GM19099 (cell line): Measurements from ENCODE around the gene OR5K2.

Experiments
- POLR2A ChIP-seq: IDR thresholded peaks from 3 replicates; pipeline ENCODE4 v1.6.1; 2011; ENCODE audit warnings: low read depth; ENCODE audit not compliant: insufficient read length; ENCODE audit errors: extremely low read depth

Gene OR5K2

GRCh38 chr3:98497381-98497780 lies at the start of gene OR5K2:
TSS of gene OR5K2 (plus strand) at chr3:98497681. CDS start at chr3:98497681, 0 bp downstream.
- TF ChIP-seq POLR2A, result no peak

DNA sequence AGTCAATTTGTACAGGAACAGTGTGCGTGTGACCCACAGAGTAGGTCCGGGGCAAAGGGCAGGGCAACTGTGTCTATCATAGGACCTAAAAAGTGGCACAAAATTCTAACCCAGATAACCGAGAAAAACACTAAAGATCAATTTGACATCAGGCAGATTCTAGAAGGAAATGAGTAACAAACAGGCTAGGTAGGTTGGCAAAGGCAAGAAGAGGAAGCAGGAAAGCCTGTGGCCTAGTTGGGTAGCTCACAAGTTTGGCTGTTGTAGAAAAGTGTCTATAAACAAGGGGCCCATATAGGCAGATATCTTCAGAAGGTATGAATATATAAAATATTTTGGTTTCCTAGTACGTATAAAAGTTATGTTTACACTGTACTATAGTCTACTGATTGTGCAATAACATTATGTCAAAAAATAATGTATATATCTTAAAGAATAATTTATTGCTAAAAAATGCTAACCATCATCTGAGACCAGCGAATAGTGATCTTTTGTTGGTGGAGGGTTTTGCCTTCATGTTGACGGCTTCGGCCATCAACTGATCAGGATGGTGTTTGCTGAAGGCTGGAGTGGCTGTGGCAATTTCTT lies 47.8 kb upstream of the OR5K2 start:
- no peak for TF ChIP-seq POLR2A

- TF ChIP-seq POLR2A, result no peak
These were observed 47.1 kb upstream of the OR5K2 start for GRCh38 chr3:98450372-98450771.

- no peak for TF ChIP-seq POLR2A
These were observed 43.7 kb upstream of the OR5K2 start for GRCh38 chr3:98453827-98454226.

DNA sequence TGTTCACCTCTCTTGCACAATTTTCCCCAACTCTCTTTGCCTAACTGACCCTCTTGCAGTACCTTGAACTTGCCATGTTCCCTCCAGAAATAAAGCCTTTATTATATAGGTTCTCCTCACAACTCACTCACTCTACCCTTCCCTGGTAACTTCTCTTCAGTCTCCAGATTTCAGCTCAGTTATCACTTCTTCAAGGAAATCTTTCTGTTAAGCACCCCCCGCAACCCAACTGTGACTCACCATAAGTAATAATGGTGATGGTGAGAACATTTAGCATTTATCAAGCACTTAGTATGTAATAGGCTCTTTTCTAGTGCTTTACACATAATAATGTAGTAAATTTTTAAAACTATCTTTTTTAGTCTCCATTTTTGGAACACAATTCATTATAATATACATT lies 42.6 kb upstream of the OR5K2 start:
- no peak for TF ChIP-seq POLR2A

- no peak for TF ChIP-seq POLR2A
These were observed 39.9 kb upstream of the OR5K2 start for GRCh38 chr3:98457543-98457942.

DNA sequence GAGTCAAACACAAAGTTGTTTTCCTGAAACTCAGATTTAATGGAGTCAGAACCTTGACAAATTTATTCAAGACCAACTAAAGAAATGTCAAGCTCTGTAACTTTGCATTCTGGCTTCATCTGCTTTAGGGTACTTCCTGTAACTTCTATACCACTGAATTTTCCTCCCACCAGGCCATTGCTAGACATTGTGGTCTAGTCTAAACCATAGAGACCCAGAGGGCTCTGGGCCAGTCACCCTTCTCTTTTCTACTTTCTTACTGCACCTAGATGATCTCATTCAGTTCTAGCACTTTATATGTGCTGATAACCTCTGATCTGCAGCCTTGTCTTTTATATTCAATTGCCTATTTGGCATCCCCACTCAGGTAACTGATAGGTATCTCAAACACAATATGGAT lies 37.3 kb upstream of the OR5K2 start:
- no peak for TF ChIP-seq POLR2A

- no peak for TF ChIP-seq POLR2A
These were observed 34.6 kb upstream of the OR5K2 start, which contains the start of gene OR5K1 for GRCh38 chr3:98462901-98463300. TSS of gene OR5K1 (plus strand) at chr3:98463201. CDS start at chr3:98469577, 6,376 bp downstream.

DNA sequence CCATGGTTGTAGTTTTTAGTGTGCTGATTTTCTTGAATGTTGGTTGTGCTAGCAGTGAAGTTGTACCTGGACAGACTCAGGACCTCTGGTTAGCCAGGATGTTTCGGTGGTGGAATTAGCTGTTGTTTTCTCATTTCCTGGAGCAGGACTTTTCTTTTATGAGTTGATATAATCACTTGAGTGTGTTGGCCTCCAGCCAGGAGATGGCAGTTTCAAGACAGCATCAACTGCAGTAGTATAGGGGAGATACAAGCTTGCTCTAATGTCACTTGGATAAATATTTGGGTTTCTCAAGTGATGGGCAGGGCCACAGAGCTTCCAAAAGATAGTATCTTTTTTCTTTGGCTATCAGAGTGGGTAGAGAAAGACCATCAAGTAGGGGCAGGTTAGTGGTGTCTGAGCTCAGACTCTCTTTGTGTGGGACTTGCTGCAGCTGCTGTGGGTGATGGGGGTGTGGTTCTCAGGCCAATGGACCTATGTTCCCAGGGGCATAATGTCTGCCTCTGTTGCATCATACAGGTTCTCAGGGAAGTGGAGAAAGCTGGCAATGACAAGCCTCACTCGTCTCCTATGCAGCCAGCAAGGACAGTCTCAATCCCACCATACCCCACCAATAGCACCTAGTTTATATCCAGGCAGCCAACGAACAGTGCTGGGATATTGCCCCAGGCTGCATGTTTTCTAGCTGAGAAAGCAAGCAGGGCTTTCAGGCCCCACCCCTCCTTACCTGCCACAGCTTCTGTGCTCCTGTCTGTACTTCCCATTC lies 14.6 kb upstream of the OR5K2 start:
- TF ChIP-seq POLR2A, result no peak

- no peak for TF ChIP-seq POLR2A
These were observed 13.9 kb upstream of the OR5K2 start for GRCh38 chr3:98483626-98484025.

GRCh38 chr3:98500019-98500418 lies 2.5 kb downstream of the OR5K2 start:
- no peak for TF ChIP-seq POLR2A

DNA sequence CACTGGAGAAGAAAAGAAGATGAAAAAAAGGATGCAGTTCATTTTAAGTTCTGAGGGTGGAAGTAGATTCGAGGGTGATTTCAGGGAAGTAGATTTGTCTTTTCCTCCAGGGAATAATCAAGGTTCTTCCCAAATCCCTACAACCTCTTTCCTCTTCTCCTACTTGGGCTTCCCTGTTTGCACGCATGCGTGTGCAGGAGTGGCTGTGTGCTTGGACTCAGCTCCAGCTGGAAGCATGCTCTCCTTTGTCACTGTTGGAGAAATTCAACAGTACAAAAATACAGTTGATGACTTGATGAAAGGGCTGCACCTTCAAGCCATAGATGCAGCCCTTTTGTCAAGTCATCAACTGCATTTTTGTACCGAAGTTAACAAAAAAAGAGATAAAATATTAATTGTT lies 3.8 kb downstream of the OR5K2 start:
- no peak for TF ChIP-seq POLR2A

GRCh38 chr3:98501863-98502576 lies 4.5 kb downstream of the OR5K2 start:
- no peak for TF ChIP-seq POLR2A

DNA sequence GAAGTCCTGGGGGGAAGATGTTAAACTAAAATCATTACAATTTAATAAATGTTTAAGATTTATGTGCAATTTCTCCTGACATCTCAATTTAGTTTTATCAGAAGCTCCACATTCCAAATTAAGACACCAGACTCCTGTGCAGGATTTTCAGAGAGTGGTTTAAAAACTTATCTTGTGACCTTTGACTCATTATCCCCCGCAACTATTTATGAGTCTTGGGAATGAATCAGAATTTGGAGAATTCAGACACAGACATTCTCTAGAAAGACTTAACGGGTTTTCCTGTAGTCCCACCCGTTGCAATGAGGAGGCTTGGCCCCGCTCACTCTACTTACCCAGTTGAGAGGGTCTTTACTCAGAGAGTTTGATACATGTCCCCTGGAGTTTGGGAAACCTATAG lies 7.1 kb downstream of the OR5K2 start:
- no peak for TF ChIP-seq POLR2A

GRCh38 chr3:98508582-98508981 lies 11.1 kb downstream of the OR5K2 start:
- no peak for TF ChIP-seq POLR2A

DNA sequence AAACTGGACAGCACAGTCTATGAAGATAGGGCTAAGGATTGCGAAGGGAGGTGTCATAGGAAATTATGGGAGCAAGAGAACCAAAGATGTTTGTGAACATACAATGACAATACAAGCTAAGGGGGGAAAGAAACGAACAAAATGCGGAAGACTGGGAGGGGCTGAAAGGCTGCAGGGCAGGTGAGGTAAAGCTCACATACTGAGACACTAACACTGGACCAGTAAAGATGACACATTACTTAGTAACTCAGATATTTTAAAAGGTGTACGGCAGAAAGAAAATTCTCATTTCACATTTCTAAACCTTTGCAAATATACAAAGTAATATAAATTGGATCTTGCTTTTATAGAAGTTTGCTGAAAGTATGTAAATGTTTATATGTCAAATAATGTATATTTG lies 15.1 kb downstream of the OR5K2 start:
- no peak for TF ChIP-seq POLR2A

DNA sequence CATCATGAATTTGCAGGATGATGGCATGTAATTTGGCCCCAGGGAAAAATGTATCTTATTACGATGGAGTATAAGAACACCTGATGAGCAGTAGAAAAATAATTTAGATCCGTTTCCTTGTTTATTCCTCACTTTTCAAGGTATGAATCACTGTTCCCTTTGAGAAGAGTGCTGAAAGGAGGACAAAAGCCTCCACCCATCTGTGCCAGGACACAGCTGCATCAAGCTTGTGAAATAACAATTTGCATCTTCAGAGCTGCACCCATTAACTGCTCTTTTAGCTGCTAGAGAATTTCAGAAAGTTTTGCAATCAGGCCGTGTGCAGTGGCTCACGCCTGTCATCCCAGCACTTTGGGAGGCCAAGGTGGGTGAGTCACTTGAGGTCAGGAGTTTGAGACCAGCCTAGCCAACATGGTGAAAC lies 15.6 kb downstream of the OR5K2 start:
- no peak for TF ChIP-seq POLR2A

GRCh38 chr3:98513736-98514135 lies 16.3 kb downstream of the OR5K2 start:
- no peak for TF ChIP-seq POLR2A
